Bronchus fibroblast of lung (primary cell): ENCODE measurements around the gene FRZB. TPM values are rescaled to one million over a fixed set of nuclear protein-coding genes. Genes with fewer than 3 reads are reported as not detected.

ENCODE experiments used
- total RNA-seq: library from RNA; depleted of rRNA; stranded (reverse); fragments of >200 nt; gene quantifications from 2 replicates; pipeline ENCODE4 v1.2.3, GENCODE V29; 2015

FRZB gene, protein sequence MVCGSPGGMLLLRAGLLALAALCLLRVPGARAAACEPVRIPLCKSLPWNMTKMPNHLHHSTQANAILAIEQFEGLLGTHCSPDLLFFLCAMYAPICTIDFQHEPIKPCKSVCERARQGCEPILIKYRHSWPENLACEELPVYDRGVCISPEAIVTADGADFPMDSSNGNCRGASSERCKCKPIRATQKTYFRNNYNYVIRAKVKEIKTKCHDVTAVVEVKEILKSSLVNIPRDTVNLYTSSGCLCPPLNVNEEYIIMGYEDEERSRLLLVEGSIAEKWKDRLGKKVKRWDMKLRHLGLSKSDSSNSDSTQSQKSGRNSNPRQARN
- total RNA-seq = 0.89 and 1.2 TPM in 2 replicates

DNA sequence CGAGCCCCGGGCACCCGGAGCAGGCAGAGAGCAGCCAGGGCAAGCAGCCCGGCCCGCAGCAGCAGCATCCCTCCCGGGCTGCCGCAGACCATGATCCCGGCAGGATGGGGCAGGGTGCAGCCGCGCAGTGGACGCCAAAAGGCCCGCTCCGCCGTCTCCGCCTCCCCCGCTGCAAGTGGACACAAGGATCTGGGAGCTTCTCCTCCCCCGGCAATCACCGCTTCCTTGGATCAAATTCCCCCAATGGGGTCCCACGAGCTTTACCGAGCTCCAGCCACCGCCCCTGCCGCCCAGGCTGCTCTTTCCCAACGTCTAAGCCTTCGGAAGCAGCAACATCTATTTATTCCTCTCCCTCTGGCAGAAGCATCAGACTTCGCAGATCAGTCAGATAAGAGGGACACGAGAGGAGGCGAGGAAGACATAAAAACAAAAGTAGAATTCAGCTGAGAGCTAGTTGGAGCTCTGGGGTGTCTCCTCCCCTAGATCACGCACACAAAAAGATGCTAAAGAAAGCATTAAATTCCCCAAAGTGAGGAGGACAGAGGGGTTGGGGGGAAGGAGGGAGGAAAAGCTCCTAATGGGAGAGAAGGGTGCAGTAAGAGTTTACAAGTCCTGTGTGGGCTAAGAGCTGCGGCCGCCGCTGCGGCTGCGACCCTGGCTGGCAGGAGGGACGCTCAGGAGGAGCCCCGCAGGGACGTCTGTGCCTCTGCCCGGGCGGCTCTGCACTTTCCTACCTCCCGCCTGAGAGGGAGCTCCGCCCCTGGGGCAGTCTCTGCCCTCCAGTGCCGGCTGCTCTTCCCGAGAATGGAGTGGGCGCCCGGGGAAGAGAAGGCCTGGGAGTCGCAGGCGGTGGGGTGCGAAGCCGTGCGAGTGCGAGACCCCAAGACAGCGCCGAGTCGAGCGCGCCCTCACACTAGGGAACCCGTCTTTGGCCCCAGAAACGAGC is at the start of gene FRZB:
TSS of gene FRZB (minus strand) at position 177 of the 946 bp plus-strand sequence. CDS start at position 92, 85 bp downstream.

Other genes with a start within 250 kb of the FRZB start
- gene DNAJC10, start 150.4 kb downstream of the FRZB start, total RNA-seq = 54.0 and 57.5 TPM in 2 replicates
- 57.0 and 59.6 TPM in 2 replicates for gene NCKAP1, start 171.8 kb upstream of the FRZB start, total RNA-seq
- gene DUSP19, start 212.1 kb upstream of the FRZB start, total RNA-seq = 1.2 and 1.5 TPM in 2 replicates